Measurements from ENCODE around the gene TMEM201. TPM values are rescaled to one million over a fixed set of nuclear protein-coding genes. Genes with fewer than 3 reads are reported as not detected.
A peak's percentile ranks its signal among the peaks of the same experiment; 100 is the strongest.

Gene TMEM201
- total and polyA plus RNA-seq, 2 of the 13 experiments (the other 11 are each of a cell fraction or from before 2014, with no cell fraction given) = 1.5 to 8.2 TPM

DNA sequence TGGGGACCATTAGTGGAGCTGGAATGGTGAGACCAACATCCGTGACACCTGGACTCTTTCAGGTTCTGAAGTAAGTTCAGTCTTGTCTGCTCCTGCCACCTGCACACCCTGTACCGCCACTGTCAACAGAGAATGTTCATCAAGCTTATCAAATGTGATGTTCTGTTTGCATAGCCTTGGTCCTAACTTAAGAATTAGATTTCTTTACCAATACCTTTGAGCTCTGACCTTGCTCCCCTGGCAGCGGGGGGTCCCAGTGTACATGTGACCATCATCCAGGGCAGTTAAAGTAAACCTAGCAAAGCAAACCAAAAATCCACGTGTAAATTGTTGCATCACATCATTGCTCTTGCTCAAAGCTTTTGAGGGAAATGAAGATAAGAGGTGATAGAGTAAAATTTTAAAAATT, 35.0 kb upstream of the TMEM201 start (continued):
- TF ChIP-seq ZNF75D (CRISPR knock-in tag; IDR thresholded peaks at IDR 0.05; ENCODE audit: borderline replicate concordance) = no peak
- 0 out of 2 replicates have a peak, but pooled peaks have one; percentile 31 for TF ChIP-seq HOXA9 (CRISPR knock-in tag; IDR thresholded peaks at IDR 0.05; ENCODE audit: borderline replicate concordance)
- TF ChIP-seq BRD4 (CRISPR knock-in tag; IDR thresholded peaks at IDR 0.05) = peak; percentile 63; the same call in 1 of the 2 replicates
- TF ChIP-seq SMAD3 (CRISPR knock-in tag; IDR thresholded peaks at IDR 0.05) = peak; percentile 96
- TF ChIP-seq GZF1 (CRISPR knock-in tag; IDR thresholded peaks at IDR 0.05) = 0 out of 2 replicates have a peak, but pooled peaks have one; percentile 48
- peak; percentile 74; the same call in 1 of the 2 replicates for TF ChIP-seq SSRP1 (CRISPR knock-in tag; IDR thresholded peaks at IDR 0.05)
- TF ChIP-seq ZNF362 (CRISPR knock-in tag; IDR thresholded peaks at IDR 0.05; ENCODE audit: borderline replicate concordance) = peak; percentile 90; the same call in 1 of the 2 replicates
- no peak for TF ChIP-seq ZBTB40 (IDR thresholded peaks at IDR 0.05)
- no peak; the same call in 1 of the 2 replicates for TF ChIP-seq ZBTB40 (CRISPR knock-in tag; IDR thresholded peaks at IDR 0.05)
- TF ChIP-seq ZGPAT (CRISPR knock-in tag; IDR thresholded peaks at IDR 0.05) = peak; percentile 99
- TF ChIP-seq ZNF136 (CRISPR knock-in tag; IDR thresholded peaks at IDR 0.05; ENCODE audit: low read depth) = peak; percentile 70; the same call in 1 of the 2 replicates
- TF ChIP-seq ATRX (CRISPR knock-in tag; IDR thresholded peaks at IDR 0.05; ENCODE audit: borderline replicate concordance) = no peak
- peak; percentile 92 for TF ChIP-seq DPF2 (CRISPR knock-in tag; IDR thresholded peaks at IDR 0.05; ENCODE audit: borderline replicate concordance, low read depth)
- TF ChIP-seq KLF13 (CRISPR knock-in tag; IDR thresholded peaks at IDR 0.05) = no peak
- no peak for TF ChIP-seq SMARCE1 (IDR thresholded peaks at IDR 0.05; ENCODE audit: borderline replicate concordance)
- peak; percentile 99 for TF ChIP-seq TARDBP (CRISPR knock-in tag; IDR thresholded peaks at IDR 0.05)
- TF ChIP-seq SOX6 (IDR thresholded peaks at IDR 0.05) = no peak
- TF ChIP-seq SOX6 (CRISPR knock-in tag; IDR thresholded peaks at IDR 0.05) = peak; percentile 96
